Middle frontal gyrus (tissue), 1 donor: ENCODE measurements around the gene TLN1.

Source experiments
- DNase-seq: peaks from one replicate; pipeline ENCODE4 v3.0.0-alpha.2; 2015; ENCODE audit warnings: low spot score; ENCODE audit errors: extremely low spot score

TLN1 gene

GRCh38 chr9:35729101-35729500 lies 2.9 kb downstream of the TLN1 start:
- no peak for DNase-seq

DNA sequence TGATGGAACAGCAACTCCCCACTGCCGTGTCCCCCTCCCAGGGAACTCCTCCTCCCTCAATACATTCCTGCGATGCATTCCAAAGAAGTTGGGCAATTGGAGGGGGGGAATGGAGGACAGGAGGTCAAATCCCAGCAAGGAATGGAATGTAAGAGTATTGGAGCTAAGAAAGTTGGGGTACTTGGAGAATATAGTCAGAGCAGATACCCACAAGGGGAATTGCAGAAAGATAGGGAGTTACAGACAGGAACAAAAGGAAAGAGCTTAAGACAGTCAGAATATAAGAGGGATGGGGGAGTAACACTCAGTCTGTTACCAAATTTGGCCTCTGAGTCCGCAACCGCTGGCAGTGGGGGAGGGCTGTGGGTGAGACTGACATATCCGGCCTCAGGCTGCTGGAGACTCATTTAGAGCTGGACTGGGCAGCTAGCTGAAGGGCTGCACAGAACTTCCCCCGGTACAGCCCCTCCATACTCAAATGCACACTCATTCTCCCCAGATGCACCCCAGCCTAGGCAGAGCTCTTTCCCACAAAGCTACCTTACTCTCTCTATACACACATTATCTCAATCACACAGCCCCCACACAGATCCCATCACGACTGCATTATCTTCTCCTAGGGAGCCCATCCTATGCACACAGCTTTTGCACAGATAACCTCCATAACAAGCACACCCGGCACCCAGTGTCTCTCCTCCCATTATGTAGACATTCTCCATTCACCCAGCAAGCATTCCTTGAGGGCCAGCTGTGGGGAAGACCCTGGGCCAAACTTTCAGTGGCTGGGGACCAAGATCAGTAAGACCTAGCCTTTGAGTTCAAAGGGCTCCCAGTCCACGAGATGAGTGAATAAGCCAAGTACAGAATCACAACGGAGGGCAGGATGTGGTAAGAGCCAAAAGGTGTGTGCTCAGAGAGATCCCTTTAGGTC lies 3.7 kb downstream of the TLN1 start:
- DNase-seq, result no peak

- no peak for DNase-seq
These were observed 4.3 kb downstream of the TLN1 start for GRCh38 chr9:35727676-35728040.

DNA sequence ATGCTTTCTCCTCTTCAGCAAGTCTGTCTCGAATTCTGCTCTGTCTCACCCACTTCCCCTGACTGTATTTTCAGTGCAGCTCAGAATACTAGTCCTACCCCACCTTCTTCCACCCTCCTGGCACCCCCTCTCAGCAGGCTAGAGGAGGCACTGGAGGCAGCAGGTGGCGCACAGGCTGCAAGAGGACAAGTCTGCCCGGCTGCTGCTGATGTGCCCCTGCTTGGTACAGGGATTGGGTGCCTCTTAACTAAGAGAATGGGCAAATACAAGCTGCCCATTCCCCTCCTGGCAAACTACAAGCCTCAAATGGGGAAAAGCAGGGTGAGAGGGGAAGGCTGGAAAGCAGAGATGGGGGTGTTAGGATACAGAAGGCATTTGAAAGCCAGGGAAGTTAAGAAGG lies 5.1 kb downstream of the TLN1 start:
- DNase-seq, result no peak

- DNase-seq, result no peak
These were observed 6.6 kb downstream of the TLN1 start for GRCh38 chr9:35725362-35725761.

GRCh38 chr9:35723908-35724307 lies 8.1 kb downstream of the TLN1 start:
- no peak for DNase-seq

DNA sequence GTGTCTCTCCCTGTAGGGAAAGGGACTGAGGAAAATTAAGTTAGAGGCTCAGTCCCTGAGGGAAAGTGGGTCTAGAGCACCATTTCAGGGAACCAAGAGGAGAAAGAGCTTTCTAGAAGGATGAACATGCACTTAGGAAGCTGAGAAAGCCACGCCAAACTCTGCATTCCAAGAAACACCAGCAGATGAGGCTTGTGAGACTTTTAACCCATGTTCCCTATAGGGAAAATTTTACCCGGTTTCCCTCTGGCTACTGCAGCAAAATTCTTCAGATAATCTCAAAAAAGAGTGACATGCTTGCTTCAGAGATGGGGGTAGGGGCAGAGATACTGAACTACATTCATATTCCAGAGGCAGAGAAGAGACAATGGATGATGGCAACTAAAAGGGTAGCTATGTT lies 8.6 kb downstream of the TLN1 start:
- no peak for DNase-seq

GRCh38 chr9:35719546-35719945 lies 12.4 kb downstream of the TLN1 start:
- DNase-seq, result no peak

- no peak for DNase-seq
These were observed 13.1 kb downstream of the TLN1 start for GRCh38 chr9:35718721-35719511.

DNA sequence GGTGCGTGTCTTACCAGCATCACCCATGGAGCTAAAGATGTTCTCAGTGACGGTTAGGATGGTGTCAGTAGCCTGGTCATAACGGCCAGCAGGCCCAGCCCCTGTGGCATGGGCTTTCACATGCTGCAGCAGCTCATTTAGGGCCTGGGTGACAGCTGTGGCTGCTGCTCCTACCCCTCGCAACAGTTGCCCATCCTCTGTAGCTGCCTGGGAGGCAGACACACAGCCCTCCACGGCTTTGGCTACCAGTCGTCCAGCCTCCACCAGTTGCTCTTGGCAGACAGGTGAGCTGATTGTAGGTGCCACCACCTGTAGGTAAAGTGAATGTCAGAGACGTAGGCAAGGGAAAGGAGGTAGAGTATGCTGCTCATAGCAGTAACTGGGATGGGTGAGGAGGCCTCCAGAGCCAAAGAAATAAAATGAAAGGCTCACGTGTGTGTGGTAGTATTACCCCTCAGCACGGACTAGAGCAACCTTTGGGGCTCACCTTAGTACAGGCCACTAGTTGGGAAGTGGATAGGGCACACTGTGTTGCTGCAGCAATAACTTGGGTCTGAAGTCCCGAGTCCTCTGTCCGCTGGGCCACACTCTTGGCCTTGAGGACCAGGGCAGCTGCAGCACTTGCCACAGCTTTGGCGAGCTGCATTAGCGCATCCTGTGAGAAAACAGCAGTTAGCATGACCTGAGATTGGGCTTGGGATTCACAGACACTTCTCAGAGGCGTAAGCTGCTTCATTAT lies 14.7 kb downstream of the TLN1 start:
- DNase-seq, result no peak

- no peak for DNase-seq
These were observed 15.8 kb downstream of the TLN1 start for GRCh38 chr9:35716230-35716629.

- no peak for DNase-seq
These were observed 17.3 kb downstream of the TLN1 start for GRCh38 chr9:35714579-35715252.

- DNase-seq, result no peak
These were observed 17.9 kb downstream of the TLN1 start for GRCh38 chr9:35714123-35714522.

DNA sequence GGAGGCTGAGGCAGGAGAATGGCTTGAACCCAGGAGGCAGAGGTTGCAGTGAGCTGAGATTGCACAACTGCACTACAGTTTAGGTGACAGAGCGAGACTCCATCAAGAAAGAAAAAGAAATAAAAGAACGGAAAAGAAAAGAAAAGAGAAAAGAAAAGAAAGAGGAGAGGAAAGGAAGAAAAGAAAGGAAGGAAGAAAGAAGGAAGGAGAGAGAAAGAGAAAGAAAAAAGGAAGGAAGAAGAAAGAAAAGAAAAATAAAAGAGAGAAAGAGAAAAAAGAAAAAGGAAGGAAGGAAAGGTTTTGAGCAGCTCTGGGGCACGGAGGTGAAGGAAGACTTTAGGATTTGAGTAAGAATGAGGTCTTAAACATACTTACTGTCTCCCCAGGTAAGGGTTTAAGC lies 18.4 kb downstream of the TLN1 start:
- no peak for DNase-seq

DNA sequence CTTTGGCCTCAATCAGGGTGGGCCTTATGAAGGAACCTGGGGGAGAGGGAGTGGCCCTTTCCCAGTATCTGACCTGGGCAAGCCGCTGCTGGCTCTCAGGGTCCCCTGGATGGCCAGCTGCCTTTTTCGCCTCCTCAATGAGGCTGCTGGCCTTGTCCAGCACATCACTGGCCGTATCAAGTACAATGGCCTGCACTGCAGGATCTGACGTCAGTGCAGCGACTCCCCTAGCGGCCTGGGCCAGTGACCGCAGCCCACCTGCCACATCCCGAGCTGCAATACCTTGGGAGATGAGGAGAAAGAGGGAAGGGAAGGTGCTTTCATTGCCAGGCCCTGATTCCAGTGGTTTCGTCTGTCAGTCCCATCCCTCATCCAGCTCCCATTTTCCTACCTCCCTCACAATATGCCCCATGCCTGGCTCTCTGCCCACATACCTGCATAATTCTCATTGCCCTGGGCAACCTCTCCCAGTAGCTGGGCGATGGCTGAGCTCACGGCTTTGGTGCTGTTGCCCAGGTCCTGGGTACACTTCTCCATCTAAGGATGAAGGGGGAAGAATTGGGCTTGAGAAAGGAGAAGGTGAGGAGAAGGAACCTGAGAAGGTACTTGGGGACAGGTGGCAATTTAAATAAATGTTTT lies 19.1 kb downstream of the TLN1 start:
- no peak for DNase-seq

GRCh38 chr9:35711501-35712428 lies 20.2 kb downstream of the TLN1 start:
- no peak for DNase-seq

GRCh38 chr9:35710818-35711500 lies 21.0 kb downstream of the TLN1 start:
- DNase-seq, result no peak

GRCh38 chr9:35708146-35708545 lies 23.8 kb downstream of the TLN1 start:
- DNase-seq, result no peak

GRCh38 chr9:35706951-35707350 lies 25.0 kb downstream of the TLN1 start:
- DNase-seq, result no peak
